Ovary (tissue), 3 donors: Measurements from ENCODE around the gene GPR152.

Source experiments
- EP300 ChIP-seq: sonication (generic); formaldehyde crosslinking; IDR thresholded peaks from one replicate; pipeline ENCODE4 v1.6.1; 2017; ENCODE audit warnings: antibody characterized with exemption
- POLR2A ChIP-seq: fragments of 450-650 bp; IDR thresholded peaks from one replicate; pipeline ENCODE4 v1.6.1; 2017; ENCODE audit warnings: antibody characterized with exemption, mild to moderate bottlenecking, moderate library complexity
- TF ChIP-seq, protein P1 (sequence below), 3 donors: fragments of 450-650 bp in 2 of 3; fragments of 200-600 bp in 1 of 3; IDR thresholded peaks; one replicate each; pipeline versions ENCODE4 v1.5.1 to v1.8.0; 2016 to 2022; ENCODE audit warnings: antibody characterized with exemption in 3 of 3, mild to moderate bottlenecking in 1 of 3
- donor health status: DM: no; HTN: no; CAD: no.

DNA sequence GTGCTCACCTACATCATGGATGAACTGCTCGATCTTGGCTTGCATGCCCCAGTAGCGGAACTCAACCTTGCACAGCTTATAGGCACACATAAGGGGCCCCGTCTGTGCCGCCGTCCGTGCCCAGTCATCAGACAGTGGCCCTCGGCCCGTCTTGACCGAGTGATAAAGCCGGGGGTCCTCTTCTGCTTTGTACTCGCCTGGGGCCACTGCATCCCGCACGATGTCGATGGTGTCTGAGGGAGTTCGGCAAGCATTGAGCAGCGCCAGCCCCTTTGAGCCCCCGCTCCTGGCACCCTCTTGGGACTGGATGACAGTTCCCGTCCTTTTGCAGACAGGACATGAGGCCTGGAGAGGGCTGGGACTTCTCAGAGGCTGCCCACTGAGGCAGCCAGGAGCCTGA lies 49.3 kb upstream of the GPR152 start:
- no peak for TF ChIP-seq POLR2A
- TF ChIP-seq, protein P1, sequence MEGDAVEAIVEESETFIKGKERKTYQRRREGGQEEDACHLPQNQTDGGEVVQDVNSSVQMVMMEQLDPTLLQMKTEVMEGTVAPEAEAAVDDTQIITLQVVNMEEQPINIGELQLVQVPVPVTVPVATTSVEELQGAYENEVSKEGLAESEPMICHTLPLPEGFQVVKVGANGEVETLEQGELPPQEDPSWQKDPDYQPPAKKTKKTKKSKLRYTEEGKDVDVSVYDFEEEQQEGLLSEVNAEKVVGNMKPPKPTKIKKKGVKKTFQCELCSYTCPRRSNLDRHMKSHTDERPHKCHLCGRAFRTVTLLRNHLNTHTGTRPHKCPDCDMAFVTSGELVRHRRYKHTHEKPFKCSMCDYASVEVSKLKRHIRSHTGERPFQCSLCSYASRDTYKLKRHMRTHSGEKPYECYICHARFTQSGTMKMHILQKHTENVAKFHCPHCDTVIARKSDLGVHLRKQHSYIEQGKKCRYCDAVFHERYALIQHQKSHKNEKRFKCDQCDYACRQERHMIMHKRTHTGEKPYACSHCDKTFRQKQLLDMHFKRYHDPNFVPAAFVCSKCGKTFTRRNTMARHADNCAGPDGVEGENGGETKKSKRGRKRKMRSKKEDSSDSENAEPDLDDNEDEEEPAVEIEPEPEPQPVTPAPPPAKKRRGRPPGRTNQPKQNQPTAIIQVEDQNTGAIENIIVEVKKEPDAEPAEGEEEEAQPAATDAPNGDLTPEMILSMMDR (IDR thresholded peaks at IDR 0.05) = no peak
- no peak for TF ChIP-seq EP300
